ENCODE results near the gene ILRUN.
"Not testable (repeated sequence)": the region's sequence is repeated elsewhere in the genome, so short reads cannot be mapped to it uniquely, and the experiment has no call there.

The ILRUN gene

GRCh38 chr6:34664256-34664971 lies 32.2 kb downstream of the ILRUN start:
- DNase-seq (ENCODE audit: low read depth), result no peak

- DNase-seq (ENCODE audit: low read depth), result no peak
Measured at GRCh38 chr6:34663831-34664255, 32.7 kb downstream of the ILRUN start.

GRCh38 chr6:34663371-34663770 lies 33.2 kb downstream of the ILRUN start:
- DNase-seq (ENCODE audit: low read depth), result no peak

- no peak for DNase-seq (ENCODE audit: low read depth)
Measured at GRCh38 chr6:34661357-34661756, 35.2 kb downstream of the ILRUN start.

GRCh38 chr6:34658605-34659265 lies 37.8 kb downstream of the ILRUN start:
- no peak for DNase-seq (ENCODE audit: low read depth)

- not testable (repeated sequence) for DNase-seq (ENCODE audit: low read depth)
Measured at GRCh38 chr6:34657979-34658480, 38.5 kb downstream of the ILRUN start.

GRCh38 chr6:34657307-34657978 lies 39.1 kb downstream of the ILRUN start:
- no peak for DNase-seq (ENCODE audit: low read depth)

- DNase-seq (ENCODE audit: low read depth), result no peak
Measured at GRCh38 chr6:34657037-34657306, 39.6 kb downstream of the ILRUN start.

GRCh38 chr6:34656378-34657036 lies 40.1 kb downstream of the ILRUN start:
- no peak for DNase-seq (ENCODE audit: low read depth)

- not testable (repeated sequence) for DNase-seq (ENCODE audit: low read depth)
Measured at GRCh38 chr6:34655876-34656377, 40.6 kb downstream of the ILRUN start.

GRCh38 chr6:34654061-34654710 lies 42.4 kb downstream of the ILRUN start:
- DNase-seq (ENCODE audit: low read depth), result no peak

GRCh38 chr6:34652263-34652662 lies 44.3 kb downstream of the ILRUN start:
- DNase-seq (ENCODE audit: low read depth), result no peak

- DNase-seq (ENCODE audit: low read depth), result no peak
Measured at GRCh38 chr6:34650823-34651222, 45.7 kb downstream of the ILRUN start.

- DNase-seq (ENCODE audit: low read depth), result not testable (repeated sequence)
Measured at GRCh38 chr6:34650232-34650631, 46.3 kb downstream of the ILRUN start.

- DNase-seq (ENCODE audit: low read depth), result no peak
Measured at GRCh38 chr6:34648806-34649205, 47.8 kb downstream of the ILRUN start.
